Forelimb muscle (tissue), 1 donor: Measurements from ENCODE around the gene PPP1R8. TPM values are rescaled to one million over a fixed set of nuclear protein-coding genes. Genes with fewer than 3 reads are reported as not detected.
"Not testable (repeated sequence)": the region's sequence is repeated elsewhere in the genome, so short reads cannot be mapped to it uniquely, and the experiment has no call there.

Experiments
- DNase-seq: peaks from one replicate; pipeline ENCODE4 v3.0.0-alpha.2; 2013; ENCODE audit warnings: low read depth
- polyA plus RNA-seq: library from polyadenylated mRNA; unstranded; fragments of 120-200 nt; gene quantifications from one replicate; pipeline ENCODE4 v1.2.1, GENCODE V29; 2013; ENCODE audit not compliant: insufficient read length

The PPP1R8 gene
- polyA plus RNA-seq, 1 donor = 29.0 TPM

GRCh38 chr1:27832762-27833161 is 2.2 kb downstream of the PPP1R8 start:
- no peak for DNase-seq

GRCh38 chr1:27833470-27833869 is 2.9 kb downstream of the PPP1R8 start:
- DNase-seq = no peak

GRCh38 chr1:27835046-27835445 is 4.5 kb downstream of the PPP1R8 start:
- DNase-seq = no peak

- DNase-seq = no peak
Observed at GRCh38 chr1:27835501-27835900, 4.9 kb downstream of the PPP1R8 start.

- DNase-seq = no peak
Observed at GRCh38 chr1:27849951-27850350, 19.4 kb downstream of the PPP1R8 start.

- DNase-seq = no peak
Observed at GRCh38 chr1:27855085-27855484, 24.5 kb downstream of the PPP1R8 start.

GRCh38 chr1:27856561-27857343 is 26.2 kb downstream of the PPP1R8 start:
- DNase-seq = no peak

GRCh38 chr1:27857552-27857951 is 27.0 kb downstream of the PPP1R8 start:
- DNase-seq = not testable (repeated sequence)

- no peak for DNase-seq
Observed at GRCh38 chr1:27858072-27858948, 27.7 kb downstream of the PPP1R8 start.

GRCh38 chr1:27858949-27859576 is 28.5 kb downstream of the PPP1R8 start:
- DNase-seq = no peak

GRCh38 chr1:27861436-27861835 is 30.9 kb downstream of the PPP1R8 start:
- no peak for DNase-seq

- no peak for DNase-seq
Observed at GRCh38 chr1:27862004-27862403, 31.4 kb downstream of the PPP1R8 start.

- peak; percentile 60 for DNase-seq
Observed at GRCh38 chr1:27862671-27863537, 32.3 kb downstream of the PPP1R8 start.

- DNase-seq = no peak
Observed at GRCh38 chr1:27863538-27863915, 32.9 kb downstream of the PPP1R8 start.

- DNase-seq = no peak
Observed at GRCh38 chr1:27864264-27864895, 33.8 kb downstream of the PPP1R8 start.

- no peak for DNase-seq
Observed at GRCh38 chr1:27865821-27866220, 35.2 kb downstream of the PPP1R8 start.

GRCh38 chr1:27868556-27868931 is 38.0 kb downstream of the PPP1R8 start:
- no peak for DNase-seq

- DNase-seq = no peak
Observed at GRCh38 chr1:27868932-27869718, 38.5 kb downstream of the PPP1R8 start.

GRCh38 chr1:27869719-27870085 is 39.1 kb downstream of the PPP1R8 start:
- DNase-seq = no peak

- not testable (repeated sequence) for DNase-seq
Observed at GRCh38 chr1:27871076-27871475, 40.5 kb downstream of the PPP1R8 start.
